RWPE1 (cell line): ENCODE measurements around the gene RPL26.
"Not testable (repeated sequence)": the region's sequence is repeated elsewhere in the genome, so short reads cannot be mapped to it uniquely, and the experiment has no call there.

ENCODE experiments used
- CTCF ChIA-PET: fragments of 350-600 bp; sonication (Branson Sonifier 250); formaldehyde crosslinking; extraction: SDS; loops from one replicate; lab custom pipeline; 2021; lab: Yijun Ruan, JAX
- POLR2A ChIA-PET: fragments of 400-600 bp; formaldehyde crosslinking; extraction: SDS; loops from one replicate; lab custom pipeline; 2020; ENCODE audit warnings: antibody characterized with exemption; ENCODE audit not compliant: low non-redundant PET; lab: Yijun Ruan, JAX
- DNase-seq: peaks from one replicate; pipeline ENCODE4 v3.0.0; 2012; ENCODE audit warnings: low spot score
- H3K27ac ChIP-seq: fragments of 450-650 bp; 2 replicates; pipeline ENCODE4 v1.5.1; 2017
- TF ChIP-seq, protein P1 (sequence below): fragments of 450-650 bp; conservative IDR thresholded peaks from 2 replicates; pipeline ENCODE4 v1.5.1; 2017; ENCODE audit warnings: low read depth, mild to moderate bottlenecking

Gene RPL26

DNA sequence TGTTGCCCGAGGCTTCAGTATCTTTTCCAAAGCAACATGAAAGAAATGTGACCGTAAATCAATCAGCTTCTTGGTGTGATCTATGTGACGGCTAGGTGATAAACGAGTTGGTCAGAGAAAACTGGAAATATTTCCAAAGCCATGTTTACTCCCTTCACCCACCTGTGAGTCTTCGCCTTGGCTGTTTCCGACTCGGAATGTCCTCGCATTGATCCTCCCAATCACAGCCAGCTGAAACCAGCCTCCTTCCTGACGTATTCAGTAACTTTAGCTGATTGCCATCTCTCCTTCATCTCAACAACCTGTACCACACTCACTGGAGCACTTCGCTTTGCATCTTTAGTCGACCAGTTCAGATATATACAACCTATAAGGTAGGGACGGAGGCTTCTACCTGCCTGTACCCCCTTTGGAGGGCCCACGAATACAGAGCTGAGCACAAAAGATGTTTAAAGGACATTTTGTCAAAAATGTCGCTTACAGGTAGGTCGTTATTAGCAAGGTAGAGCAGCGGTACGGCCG is 7.2 kb downstream of the RPL26 start:
- no peak for DNase-seq
- TF ChIP-seq, protein P1, sequence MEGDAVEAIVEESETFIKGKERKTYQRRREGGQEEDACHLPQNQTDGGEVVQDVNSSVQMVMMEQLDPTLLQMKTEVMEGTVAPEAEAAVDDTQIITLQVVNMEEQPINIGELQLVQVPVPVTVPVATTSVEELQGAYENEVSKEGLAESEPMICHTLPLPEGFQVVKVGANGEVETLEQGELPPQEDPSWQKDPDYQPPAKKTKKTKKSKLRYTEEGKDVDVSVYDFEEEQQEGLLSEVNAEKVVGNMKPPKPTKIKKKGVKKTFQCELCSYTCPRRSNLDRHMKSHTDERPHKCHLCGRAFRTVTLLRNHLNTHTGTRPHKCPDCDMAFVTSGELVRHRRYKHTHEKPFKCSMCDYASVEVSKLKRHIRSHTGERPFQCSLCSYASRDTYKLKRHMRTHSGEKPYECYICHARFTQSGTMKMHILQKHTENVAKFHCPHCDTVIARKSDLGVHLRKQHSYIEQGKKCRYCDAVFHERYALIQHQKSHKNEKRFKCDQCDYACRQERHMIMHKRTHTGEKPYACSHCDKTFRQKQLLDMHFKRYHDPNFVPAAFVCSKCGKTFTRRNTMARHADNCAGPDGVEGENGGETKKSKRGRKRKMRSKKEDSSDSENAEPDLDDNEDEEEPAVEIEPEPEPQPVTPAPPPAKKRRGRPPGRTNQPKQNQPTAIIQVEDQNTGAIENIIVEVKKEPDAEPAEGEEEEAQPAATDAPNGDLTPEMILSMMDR = no peak
- ChIA-PET CTCF (interaction anchor here (1.4 kb wide), 1 partner anchor 410 kb away, joined by 5 read pairs; no protein-coding TSS in a partner anchor), POLR2A (no interaction called here)
- H3K27ac ChIP-seq = peak overlapping the region; percentile 89

DNA sequence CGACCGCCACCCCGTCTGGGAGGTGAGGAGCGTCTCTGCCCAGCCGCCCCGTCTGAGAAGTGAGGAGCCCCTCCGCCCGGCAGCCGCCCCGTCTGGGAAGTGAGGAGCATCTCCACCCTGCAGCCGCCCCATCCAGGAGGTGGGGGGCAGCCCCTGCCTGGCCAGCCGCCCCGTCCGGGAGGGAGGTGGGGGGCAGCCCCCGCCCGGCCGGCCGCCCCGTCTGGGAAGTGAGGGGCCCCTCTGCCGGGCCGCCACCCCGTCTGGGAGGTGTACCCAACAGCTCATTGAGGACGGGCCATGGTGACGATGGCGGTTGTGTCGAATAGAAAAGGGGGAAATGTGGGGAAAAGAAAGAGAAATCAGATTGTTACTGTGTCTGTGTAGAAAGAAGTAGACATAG is 9.1 kb downstream of the RPL26 start:
- H3K27ac ChIP-seq, DNase-seq, CTCF ChIA-PET, POLR2A ChIA-PET: not testable (repeated sequence)

DNA sequence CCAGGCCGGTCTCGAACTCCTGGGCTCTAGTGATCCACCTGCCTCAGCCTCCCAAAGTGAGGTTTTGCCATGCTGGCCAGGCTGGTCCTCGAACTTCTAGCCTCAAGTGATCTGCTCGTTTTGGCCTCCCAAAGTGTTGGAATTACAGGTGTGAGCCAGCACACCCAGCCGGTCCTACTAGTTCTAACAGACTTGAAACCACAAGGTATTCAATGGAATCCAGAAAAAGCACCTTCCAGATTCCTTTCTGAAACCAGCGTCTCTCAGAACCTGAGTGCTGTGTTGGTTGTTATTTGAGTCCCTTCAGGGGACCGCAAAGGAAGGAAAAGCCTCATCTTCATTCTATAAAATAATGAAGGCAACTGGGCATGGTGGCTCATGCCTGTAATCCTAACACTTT is 10.6 kb downstream of the RPL26 start:
- TF ChIP-seq, protein P1 = no peak
- ChIA-PET POLR2A (no interaction called here), CTCF (no interaction called here)
- H3K27ac ChIP-seq = no peak overlapping the region
- DNase-seq = no peak

DNA sequence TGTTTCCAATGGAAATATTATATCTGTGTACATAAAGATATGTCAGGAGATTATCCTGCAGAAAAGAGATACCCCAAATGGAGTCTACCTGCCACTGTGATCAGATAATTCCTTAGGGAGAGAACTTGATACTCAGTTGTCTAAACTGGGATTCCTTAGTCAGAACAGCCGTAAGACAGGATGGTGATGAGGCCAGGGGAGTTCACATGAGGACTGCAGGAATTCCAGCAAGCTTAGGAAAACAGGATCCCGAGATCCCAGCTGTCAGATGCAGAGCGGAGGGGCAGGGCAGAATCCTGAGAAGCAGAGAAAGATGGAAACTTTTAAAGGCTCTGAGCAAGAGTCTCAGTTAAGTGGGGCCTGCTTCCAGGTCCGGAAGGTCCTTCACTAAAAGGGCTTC is 11.2 kb downstream of the RPL26 start:
- no peak for DNase-seq
- CTCF ChIA-PET = no interaction called here
- TF ChIP-seq, protein P1 = no peak
- POLR2A ChIA-PET = no interaction called here
- no peak overlapping the region for H3K27ac ChIP-seq

DNA sequence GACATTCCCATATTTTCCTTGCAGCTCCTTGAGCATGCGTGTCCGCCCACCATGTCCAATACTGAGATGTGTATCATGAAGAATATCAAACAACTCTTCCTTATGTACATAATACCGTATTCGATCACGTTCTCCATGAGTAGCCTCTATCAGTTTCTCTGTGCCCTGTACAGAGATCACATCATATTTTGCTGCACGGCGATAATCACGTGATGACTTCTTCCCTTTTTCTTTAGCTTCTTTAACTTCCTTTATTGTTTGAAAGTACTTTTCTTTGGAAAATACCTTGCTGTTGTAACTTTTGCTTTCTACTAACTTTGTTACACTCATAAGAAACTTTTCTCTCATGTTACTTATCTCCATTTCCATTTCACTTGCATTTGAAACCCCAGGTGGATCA is 13.0 kb downstream of the RPL26 start:
- DNase-seq = no peak
- POLR2A ChIA-PET = interaction anchor here (0.6 kb wide), 1 partner anchor 56 kb away, joined by 4 read pairs; no protein-coding TSS in a partner anchor
- no peak overlapping the region for H3K27ac ChIP-seq
- TF ChIP-seq, protein P1 = no peak
- CTCF ChIA-PET = interaction anchor here (0.6 kb wide), 1 partner anchor 72 kb away, joined by 6 read pairs; no protein-coding TSS in a partner anchor

DNA sequence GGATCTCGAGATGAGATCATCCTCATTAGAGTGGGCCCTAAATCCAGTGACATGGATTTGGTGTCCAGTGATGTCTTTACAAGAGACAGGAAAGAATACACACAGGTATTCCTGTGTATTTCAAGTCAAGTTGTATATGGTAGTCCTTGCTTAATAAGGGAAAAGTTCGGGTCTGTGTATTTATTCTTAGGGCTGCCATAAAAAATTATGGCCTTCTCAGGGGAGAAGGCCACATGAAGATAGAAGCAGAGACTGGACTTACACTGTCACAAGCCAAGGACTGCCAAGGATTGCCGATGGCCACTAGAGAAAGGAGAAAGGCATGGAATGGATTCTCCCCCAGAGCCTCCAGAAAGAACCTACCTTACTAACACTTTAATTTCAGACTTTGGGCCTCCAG is 14.8 kb downstream of the RPL26 start:
- TF ChIP-seq, protein P1 = no peak
- ChIA-PET POLR2A (no interaction called here), CTCF (no interaction called here)
- no peak for DNase-seq
- H3K27ac ChIP-seq = no peak overlapping the region

DNA sequence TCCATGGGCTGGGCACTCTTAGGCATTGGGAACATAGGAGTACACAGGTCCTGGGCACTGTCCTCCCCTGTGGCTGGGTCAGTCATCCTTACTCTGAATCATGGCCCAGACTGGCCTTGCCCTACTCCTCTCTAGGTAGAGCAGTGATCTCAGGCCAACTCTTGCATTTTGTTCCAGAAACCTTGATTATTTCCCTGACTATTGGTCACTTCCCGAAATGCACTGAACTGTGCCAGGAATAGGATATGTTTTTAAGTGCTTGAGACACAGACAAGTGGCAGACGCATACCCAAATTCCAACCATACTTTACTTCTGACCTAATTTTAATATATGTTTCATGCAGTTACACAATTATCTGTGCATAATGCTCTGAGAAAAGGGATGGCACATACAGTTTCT is 16.8 kb downstream of the RPL26 start:
- CTCF ChIA-PET = no interaction called here
- no peak for DNase-seq
- TF ChIP-seq, protein P1 = no peak
- H3K27ac ChIP-seq = peak overlapping the region; percentile 62
- POLR2A ChIA-PET = no interaction called here
